ENCODE results near the gene NOS3. TPM values are rescaled to one million over a fixed set of nuclear protein-coding genes. Genes with fewer than 3 reads are reported as not detected.

NOS3 gene
- 0.20 and 0.30 TPM in 2 replicates for total RNA-seq (2022)
- Bru-seq, nascent RNA: not detected
- BruChase-seq, experiment 1, labeled RNA remaining after a 6-hour chase: percentile 7 among the genes with signal in this experiment
- percentile 4 among the genes with signal in this experiment for BruChase-seq, experiment 2, labeled RNA remaining after a 2-hour chase
- long read RNA-seq: 0 reads

- no peak within 1 kb of the TSS for H3K27ac Mint-ChIP-seq (ENCODE audit: low read depth, unreplicated experiment)
- ChIA-PET POLR2A (no interaction called here), CTCF (interaction anchor here (0.5 to 3.5 kb wide), 5 partner anchors 61 to 212 kb away, joined by 3 to 14 read pairs (median 3); no protein-coding TSS in a partner anchor)
- no peak within 1 kb of the TSS for H3K4me3 Mint-ChIP-seq (ENCODE audit: unreplicated experiment)
- H3K27me3 Mint-ChIP-seq (ENCODE audit: insufficient read depth, unreplicated experiment): peaks cover 11% of the 10 kb centered on the region
- no peaks in the 10 kb centered on the region for H3K36me3 Mint-ChIP-seq (ENCODE audit: insufficient read depth, unreplicated experiment)
- intact Hi-C loops (cut with micrococcal nuclease): no loop called here
- TF ChIP-seq, protein P1, sequence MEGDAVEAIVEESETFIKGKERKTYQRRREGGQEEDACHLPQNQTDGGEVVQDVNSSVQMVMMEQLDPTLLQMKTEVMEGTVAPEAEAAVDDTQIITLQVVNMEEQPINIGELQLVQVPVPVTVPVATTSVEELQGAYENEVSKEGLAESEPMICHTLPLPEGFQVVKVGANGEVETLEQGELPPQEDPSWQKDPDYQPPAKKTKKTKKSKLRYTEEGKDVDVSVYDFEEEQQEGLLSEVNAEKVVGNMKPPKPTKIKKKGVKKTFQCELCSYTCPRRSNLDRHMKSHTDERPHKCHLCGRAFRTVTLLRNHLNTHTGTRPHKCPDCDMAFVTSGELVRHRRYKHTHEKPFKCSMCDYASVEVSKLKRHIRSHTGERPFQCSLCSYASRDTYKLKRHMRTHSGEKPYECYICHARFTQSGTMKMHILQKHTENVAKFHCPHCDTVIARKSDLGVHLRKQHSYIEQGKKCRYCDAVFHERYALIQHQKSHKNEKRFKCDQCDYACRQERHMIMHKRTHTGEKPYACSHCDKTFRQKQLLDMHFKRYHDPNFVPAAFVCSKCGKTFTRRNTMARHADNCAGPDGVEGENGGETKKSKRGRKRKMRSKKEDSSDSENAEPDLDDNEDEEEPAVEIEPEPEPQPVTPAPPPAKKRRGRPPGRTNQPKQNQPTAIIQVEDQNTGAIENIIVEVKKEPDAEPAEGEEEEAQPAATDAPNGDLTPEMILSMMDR (IDR thresholded peaks at IDR 0.05; ENCODE audit: unreplicated experiment): no peak
- peaks cover 18% of the 10 kb centered on the region for H3K9me3 Mint-ChIP-seq (ENCODE audit: unreplicated experiment)
- BruUV-seq (replicated peaks): no TSS peak
- H3K4me1 Mint-ChIP-seq (ENCODE audit: insufficient read depth, unreplicated experiment): peaks cover 7% of the 10 kb centered on the region
- peak; percentile 24 for DNase-seq (ENCODE audit: unreplicated experiment)
These were observed at the start of gene NOS3 for GRCh38 chr7:150990416-150991186. NOS3 (plus strand) TSS chr7:150991017; CDS start chr7:150993804, 2,787 bp downstream.

DNA sequence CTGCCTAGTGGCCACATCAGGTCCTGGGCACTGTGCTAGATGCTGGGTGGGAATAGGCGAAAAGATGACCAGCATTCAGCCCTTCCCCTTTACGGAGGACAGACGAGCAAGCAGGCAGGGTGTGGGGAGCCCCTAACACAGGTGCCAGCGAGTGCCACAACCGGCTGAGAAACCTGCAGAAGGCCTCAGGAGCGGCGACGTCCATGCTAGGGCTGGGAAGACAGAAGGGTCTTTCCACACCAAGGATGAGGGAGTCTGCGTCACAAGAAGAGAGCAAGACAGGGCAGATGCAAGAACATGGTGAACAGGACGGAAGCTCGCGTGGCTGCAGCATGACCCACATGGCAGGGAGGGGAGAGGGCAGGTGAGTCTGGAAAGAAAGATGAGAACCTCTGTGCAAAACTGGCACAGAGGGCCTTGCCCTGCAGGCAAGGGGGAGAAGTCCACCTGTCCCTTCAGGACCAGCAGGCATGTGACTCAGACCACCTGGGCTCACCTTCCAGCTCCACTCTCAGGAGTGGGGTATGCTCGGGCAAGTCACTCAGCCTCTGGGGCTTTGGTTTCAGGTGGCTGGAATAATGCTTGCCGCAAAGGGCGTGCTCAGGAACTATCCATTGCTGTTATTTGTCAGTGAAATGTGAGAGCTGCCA is 49.3 kb upstream of the NOS3 start:
- ChIA-PET POLR2A (no interaction called here), CTCF (no interaction called here)
- BruUV-seq (replicated peaks): no TSS peak
- H3K36me3 Mint-ChIP-seq (ENCODE audit: insufficient read depth, unreplicated experiment): no peaks in the 10 kb centered on the region
- H3K4me1 Mint-ChIP-seq (ENCODE audit: insufficient read depth, unreplicated experiment): peaks cover 29% of the 10 kb centered on the region
- H3K4me3 Mint-ChIP-seq (ENCODE audit: unreplicated experiment): no peak overlapping the region
- no peaks in the 10 kb centered on the region for H3K9me3 Mint-ChIP-seq (ENCODE audit: unreplicated experiment)
- TF ChIP-seq, protein P1 (IDR thresholded peaks at IDR 0.05; ENCODE audit: unreplicated experiment): no peak
- no peak overlapping the region for H3K27ac Mint-ChIP-seq (ENCODE audit: low read depth, unreplicated experiment)
- intact Hi-C loops (cut with micrococcal nuclease): no loop called here
- no peak for DNase-seq (ENCODE audit: unreplicated experiment)
- H3K27me3 Mint-ChIP-seq (ENCODE audit: insufficient read depth, unreplicated experiment): no peaks in the 10 kb centered on the region

DNA sequence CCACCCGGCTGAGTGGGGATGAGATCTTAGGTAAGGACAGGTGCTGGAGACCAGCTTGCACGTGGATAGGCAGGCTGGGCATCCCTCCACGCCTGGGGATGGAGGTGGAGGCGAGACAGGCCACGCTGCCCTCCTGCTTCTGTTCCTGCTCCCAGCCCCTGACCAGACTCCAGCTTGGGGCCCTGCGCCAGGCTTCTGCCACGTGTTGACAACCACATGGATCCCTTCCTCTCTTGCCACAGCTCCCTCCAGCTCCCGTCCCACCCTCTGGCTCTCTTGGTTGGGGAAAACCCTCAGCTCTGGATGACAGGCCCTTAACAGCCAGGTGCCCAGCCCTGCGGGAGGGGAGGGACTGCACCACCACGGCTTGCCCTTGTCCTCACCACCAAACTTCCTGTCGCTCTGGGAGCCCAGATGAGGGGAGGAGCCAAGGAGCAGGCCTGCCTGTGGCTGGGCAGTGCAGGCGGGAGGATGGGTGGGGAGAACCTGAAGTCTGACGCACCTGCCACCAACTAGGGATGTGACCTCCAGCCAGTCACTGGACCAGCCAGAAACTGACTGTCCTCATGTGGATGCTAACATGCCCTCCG is 48.7 kb upstream of the NOS3 start:
- intact Hi-C loops (cut with micrococcal nuclease): no loop called here
- no peak overlapping the region for H3K27ac Mint-ChIP-seq (ENCODE audit: low read depth, unreplicated experiment)
- no TSS peak for BruUV-seq (replicated peaks)
- DNase-seq (ENCODE audit: unreplicated experiment): no peak
- H3K4me3 Mint-ChIP-seq (ENCODE audit: unreplicated experiment): no peak overlapping the region
- TF ChIP-seq, protein P1 (IDR thresholded peaks at IDR 0.05; ENCODE audit: unreplicated experiment): no peak
- POLR2A ChIA-PET: no interaction called here
- peaks cover 29% of the 10 kb centered on the region for H3K4me1 Mint-ChIP-seq (ENCODE audit: insufficient read depth, unreplicated experiment)
- no peaks in the 10 kb centered on the region for H3K9me3 Mint-ChIP-seq (ENCODE audit: unreplicated experiment)
- CTCF ChIA-PET: no interaction called here
- H3K27me3 Mint-ChIP-seq (ENCODE audit: insufficient read depth, unreplicated experiment): no peaks in the 10 kb centered on the region
- H3K36me3 Mint-ChIP-seq (ENCODE audit: insufficient read depth, unreplicated experiment): no peaks in the 10 kb centered on the region

Data from MCF 10A (cell line).